Endometrial microvascular endothelial cells (primary cell): ENCODE results near the gene ARHGDIG. TPM values are rescaled to one million over a fixed set of nuclear protein-coding genes. Genes with fewer than 3 reads are reported as not detected.

Experiments
- in situ Hi-C: cut with HindIII; loops from 2 replicates; pipeline ENCODE4 v1.10.0; 2017; ENCODE audit warnings: low sequenced_read_pairs, low pct_unique_long_range_greater_than_20kb; ENCODE audit errors: inconsistent ontology term
- total RNA-seq: library from RNA; depleted of rRNA; stranded (reverse); fragments of >200 nt; gene quantifications from one replicate; pipeline ENCODE4 v1.2.3, GENCODE V29; 2015; ENCODE audit errors: inconsistent ontology term

The ARHGDIG gene
- total RNA-seq, 1 donor from 2014 or later = not detected

DNA sequence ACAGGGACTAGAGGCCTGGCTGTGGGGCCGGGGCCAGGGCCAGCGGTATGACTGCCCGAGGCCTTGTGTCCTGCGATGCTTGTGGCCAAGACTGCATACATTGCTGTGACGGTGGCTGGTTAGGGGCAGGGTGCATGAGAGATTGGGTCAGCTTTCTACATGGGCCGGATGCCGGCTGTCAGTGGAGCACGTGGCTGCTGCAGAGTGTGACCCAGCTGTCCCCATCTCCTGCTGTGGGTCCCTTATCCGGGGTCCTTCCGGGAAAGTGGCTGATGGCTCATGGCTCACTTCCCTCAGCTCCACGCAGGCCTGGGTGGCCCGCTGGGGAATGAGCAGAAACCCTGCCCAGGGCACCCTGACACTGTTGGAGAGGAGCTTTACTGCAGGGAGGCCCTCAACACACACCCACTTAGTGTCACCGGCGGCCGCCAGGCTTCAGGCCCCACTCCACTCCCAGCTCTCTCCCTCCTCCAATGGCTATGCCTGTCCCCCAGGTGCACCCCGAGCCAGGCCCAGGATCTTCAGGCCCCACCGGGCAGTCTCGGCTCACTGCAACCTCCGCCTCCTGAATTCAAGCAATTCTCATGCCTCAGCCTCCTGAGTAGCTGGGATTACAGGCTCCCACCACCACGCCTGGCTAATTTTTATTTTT is 3.8 kb upstream of the ARHGDIG start:
- in situ Hi-C loops = no loop called here

DNA sequence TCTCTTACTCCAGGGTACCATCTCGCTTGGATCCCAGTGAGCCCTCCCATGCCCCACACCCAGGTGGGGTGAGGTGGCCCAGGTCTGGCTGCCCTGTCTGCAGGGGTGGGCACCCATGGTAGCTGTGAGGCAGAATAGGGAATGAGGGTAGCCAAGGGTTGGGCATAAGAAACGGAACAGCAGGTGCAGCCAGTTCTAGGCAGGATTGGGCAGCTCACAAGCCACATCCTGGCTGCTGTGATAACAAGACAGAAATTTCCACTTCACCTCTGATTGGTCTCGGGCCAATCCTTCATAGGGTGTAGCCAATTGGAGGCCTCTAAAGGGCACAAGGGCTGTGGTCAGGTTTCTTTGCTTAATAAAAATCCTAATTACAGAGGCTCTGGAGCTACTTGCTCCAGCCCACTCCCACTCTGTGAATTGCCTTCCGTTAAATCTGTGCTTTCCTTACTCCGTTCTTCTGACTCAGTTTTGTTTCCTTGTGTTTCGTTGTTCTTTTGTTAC is 1.5 kb upstream of the ARHGDIG start:
- in situ Hi-C loops = no loop called here

DNA sequence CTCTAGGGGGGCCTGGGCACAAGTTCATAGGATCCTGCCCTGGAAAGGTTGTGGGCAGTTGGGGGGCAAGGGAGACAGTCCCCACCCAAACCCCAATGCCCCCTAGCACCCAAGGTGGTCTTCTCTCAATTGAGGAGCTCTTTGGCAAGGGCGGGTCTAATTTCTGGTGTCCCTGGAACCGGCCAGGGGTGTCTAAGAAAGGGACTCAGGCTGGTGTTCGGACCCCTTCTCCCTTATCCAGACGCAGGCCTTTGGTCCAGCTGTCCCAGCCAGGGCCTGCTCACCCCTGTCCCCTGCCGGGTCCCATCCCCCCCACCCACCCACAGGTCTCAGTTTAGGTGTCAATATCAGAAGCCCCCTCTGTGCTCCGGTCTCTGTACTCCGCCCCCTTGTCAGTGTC is 860 bp upstream of the ARHGDIG start:
- in situ Hi-C loops = no loop called here

DNA sequence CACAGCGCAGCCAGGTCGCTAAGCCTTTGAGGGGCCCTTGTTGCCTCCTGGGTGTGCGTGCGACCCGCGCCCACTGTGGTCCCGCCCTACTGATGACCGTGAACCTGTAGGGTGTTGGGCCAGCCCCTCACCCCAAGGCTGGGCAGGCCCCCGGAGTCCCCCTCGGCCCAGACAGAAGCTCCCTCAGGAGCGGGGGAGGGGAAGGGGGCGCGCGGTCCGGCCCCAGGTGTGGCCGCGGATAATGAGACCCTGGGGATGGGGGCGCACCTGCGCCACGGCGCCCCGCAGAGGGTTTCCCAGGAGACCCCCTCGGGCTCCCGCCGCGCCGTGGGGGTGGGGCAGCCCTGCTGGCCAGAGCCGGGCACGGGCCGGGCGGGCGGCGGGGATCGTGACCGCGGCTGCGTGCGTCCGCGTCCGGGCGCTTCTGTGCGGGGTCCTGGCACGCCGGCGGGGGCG is 358 bp upstream of the ARHGDIG start:
- in situ Hi-C loops = no loop called here

DNA sequence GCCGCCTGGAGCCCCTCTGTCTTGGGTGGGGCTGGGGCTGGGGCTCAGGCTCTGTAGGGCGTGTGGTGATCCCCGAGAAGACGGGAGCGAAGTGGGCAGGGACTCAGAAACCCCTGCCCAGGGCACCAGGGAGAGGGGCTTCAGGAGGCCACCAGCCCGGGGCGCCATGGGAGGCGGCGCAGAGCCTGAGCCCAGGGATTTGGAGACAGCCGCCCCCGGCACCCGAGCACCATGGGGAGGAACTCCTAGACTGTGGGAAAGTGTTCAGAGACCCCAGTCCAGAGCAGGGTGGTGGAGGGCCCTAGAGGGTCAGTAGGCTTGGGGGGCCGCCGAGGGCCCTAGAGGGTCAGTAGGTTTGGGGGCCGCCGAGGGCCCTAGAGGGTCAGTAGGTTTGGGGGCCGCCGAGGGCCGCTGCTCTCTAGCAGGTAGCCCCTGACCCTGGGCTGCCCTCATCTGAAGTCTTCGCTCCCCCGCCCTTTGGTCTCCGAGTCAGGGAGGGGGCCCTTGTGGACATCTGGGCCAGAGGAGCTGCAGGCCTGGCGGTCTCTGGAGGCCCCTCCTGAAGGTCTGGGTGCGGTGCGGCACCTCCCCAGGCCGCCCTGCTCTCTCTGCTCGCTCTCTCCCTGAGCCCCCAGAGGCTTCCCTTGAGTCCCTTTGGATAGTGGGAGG is 734 bp downstream of the ARHGDIG start:
- in situ Hi-C loops = no loop called here

DNA sequence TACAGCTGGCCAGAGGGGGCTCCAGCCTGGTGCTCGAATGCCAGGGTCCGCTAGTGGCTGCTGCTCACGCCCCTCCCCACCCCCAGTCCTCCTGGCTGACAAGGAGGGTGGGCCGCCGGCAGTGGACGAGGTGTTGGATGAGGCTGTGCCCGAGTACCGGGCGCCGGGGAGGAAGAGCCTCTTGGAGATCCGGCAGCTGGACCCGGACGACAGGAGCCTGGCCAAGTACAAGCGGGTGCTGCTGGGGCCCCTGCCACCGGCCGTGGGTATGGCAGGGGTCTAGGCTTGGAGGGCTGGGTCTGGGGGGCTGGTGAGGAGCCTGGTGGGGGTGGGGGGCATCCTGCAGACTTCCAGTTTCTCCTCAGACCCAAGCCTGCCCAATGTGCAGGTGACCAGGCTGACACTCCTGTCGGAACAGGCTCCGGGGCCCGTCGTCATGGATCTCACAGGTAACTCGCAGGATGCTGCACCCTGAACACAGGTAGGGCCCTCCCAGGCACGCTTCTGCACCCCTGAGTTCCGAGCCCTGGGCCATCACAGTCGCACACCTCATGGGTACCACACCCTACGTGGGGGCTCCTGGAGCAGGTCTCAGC is 1.4 kb downstream of the ARHGDIG start:
- in situ Hi-C loops = no loop called here

DNA sequence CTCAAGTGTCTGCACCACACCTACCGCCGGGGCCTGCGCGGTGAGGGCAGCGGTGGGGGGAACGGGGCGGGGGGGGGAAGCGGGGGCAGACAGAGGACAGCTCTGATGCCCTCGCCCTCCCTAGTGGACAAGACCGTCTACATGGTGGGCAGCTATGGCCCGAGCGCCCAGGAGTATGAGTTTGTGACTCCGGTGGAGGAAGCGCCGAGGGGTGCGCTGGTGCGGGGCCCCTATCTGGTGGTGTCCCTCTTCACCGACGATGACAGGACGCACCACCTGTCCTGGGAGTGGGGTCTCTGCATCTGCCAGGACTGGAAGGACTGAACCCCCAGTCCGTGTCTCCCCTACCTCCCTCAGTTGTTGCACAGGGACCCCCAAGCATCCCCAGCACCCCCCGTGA is 2.1 kb downstream of the ARHGDIG start:
- in situ Hi-C loops = no loop called here

DNA sequence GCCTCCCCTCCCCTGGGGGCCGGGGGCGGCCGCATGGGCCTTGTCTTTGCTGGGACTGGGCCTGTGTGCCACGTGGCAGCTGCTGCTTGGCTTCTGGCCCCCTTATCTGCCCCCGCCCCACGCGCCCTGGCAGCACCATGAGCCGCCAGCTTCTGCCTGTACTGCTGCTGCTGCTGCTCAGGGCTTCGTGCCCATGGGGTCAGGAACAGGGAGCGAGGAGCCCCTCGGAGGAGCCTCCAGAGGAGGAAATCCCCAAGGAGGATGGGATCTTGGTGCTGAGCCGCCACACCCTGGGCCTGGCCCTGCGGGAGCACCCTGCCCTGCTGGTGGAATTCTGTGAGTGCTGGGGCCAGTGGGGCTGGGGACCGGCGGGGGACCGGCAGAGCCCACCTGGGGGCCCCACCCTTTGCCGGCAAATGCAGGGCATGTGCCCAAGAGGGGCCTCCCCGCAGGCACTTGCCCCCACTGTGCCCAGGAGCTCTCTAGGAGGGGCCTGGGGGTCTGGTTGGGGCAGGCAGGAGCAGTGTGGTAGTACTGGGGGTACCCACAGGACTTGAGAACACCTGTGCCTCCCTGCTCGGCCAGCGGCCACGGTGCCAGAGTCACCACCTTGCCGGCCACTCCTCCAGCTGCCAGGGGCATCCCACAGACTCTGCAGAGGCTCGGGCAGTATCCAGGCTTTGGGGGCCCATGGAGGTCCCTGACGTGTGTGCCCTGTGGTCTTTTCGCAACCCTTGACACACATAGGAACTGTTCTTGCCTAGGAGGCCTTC is 2.8 kb downstream of the ARHGDIG start, which contains the start of gene PDIA2:
Gene PDIA2 (plus strand): TSS at position 132 of the 773 bp plus-strand sequence. CDS start 6 bp downstream, at position 138.
- in situ Hi-C loops = no loop called here

DNA sequence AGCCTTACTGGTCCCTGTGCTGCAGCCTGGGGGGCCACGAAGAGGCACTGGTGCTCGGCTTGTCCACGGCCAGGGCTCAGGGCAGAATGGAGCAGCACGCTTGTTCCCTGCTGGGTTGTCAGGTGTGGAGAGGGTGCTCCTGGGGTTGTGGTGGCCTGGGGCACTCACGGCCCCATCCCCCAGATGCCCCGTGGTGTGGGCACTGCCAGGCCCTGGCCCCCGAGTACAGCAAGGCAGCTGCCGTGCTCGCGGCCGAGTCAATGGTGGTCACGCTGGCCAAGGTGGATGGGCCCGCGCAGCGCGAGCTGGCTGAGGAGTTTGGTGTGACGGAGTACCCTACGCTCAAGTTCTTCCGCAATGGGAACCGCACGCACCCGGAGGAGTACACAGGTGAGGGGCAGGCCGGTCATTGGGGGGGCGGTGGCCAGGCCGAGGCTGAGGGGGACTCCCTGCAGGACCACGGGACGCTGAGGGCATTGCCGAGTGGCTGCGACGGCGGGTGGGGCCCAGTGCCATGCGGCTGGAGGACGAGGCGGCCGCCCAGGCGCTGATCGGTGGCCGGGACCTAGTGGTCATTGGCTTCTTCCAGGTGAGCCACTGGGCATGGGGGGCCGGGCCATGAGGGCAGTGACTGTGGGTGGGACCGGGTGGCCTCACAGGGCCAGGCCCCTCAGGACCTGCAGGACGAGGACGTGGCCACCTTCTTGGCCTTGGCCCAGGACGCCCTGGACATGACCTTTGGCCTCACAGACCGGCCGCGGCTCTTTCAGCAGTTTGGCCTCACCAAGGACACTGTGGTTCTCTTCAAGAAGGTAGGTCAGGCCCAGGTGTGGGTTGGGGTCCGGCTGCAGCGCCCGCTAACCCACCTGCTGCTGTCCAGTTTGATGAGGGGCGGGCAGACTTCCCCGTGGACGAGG is 4.1 kb downstream of the ARHGDIG start:
- in situ Hi-C loops = no loop called here

DNA sequence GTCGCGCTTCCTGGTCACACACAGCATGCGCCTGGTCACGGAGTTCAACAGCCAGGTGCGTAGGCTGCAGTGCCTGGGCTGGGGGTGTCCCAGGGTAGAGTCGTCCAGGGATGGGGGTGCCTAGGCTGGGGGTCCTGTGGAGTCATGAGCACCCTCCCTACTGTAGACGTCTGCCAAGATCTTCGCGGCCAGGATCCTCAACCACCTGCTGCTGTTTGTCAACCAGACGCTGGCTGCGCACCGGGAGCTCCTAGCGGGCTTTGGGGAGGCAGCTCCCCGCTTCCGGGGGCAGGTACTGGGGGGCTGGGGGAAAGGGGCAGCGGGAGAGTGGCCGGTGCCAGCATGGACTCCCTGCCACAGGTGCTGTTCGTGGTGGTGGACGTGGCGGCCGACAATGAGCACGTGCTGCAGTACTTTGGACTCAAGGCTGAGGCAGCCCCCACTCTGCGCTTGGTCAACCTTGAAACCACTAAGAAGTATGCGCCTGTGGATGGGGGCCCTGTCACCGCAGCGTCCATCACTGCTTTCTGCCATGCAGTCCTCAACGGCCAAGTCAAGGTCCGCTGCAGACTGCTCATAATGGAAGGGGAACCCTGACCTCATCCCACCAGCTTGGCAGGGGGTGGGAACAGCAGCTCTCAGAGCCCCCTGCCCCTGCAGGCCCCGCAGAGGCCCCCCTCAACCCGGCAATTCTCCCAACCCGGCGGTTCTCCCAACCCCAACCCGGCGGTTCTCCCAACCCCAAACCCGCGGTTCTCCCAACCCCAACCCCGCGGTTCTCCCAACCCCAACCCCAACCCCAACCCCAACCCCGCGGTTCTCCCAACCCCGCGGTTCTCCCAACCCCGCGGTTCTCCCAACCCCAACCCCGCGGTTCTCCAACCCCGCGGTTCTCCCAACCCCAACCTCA is 5.0 kb downstream of the ARHGDIG start:
- in situ Hi-C loops = no loop called here

DNA sequence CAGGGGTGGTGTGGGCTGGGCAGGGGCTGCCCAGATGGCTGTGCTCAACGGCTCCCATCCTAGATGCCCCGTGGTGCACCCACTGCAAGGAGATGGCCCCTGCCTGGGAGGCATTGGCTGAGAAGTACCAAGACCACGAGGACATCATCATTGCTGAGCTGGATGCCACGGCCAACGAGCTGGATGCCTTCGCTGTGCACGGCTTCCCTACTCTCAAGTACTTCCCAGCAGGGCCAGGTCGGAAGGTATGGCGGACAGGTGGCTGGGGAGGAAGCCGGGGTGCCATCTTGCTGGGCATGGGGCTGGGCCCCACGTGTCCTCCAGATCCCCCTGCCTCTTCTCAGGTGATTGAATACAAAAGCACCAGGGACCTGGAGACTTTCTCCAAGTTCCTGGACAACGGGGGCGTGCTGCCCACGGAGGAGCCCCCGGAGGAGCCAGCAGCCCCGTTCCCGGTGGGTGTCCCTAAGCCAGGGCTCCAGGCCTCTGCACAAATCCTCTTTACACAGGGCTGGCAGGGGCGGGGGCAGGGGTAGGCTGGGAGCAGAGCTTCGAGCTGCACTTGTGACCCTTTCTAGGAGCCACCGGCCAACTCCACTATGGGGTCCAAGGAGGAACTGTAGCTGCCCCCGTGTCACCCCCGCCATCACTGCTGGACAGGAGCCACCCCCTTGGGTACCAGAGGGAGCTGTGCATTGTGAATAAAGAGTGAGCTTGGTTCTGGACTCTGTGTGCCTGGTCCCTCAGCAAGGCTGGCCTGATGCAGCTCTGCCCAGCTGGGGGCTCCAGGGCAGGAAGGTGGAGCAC is 6.3 kb downstream of the ARHGDIG start:
- in situ Hi-C loops = no loop called here

DNA sequence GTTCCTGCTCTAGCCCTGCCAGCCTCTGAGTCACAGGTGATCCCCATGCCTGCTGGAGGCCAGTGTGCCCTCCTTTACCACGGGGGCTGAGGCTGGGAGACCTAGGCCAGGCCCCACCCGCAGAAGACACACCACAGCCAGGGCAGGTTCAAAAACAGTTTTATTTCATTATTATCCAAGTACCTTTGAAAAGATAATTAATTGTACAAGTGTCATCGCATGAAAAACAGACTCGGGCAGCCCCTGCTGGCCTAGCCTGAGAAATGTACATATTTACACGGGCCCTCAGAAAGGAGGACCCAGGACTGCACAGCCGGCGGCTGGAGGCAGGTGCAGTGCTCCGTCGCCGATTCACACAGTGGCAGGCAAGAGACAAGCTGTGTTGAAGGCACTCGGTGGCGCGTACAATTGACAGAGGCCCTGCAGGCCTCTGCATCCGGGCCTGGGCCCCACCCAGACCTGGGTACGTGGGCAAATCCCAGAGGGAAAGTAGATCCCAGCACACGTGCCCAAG is 7.0 kb downstream of the ARHGDIG start:
- in situ Hi-C loops = no loop called here

DNA sequence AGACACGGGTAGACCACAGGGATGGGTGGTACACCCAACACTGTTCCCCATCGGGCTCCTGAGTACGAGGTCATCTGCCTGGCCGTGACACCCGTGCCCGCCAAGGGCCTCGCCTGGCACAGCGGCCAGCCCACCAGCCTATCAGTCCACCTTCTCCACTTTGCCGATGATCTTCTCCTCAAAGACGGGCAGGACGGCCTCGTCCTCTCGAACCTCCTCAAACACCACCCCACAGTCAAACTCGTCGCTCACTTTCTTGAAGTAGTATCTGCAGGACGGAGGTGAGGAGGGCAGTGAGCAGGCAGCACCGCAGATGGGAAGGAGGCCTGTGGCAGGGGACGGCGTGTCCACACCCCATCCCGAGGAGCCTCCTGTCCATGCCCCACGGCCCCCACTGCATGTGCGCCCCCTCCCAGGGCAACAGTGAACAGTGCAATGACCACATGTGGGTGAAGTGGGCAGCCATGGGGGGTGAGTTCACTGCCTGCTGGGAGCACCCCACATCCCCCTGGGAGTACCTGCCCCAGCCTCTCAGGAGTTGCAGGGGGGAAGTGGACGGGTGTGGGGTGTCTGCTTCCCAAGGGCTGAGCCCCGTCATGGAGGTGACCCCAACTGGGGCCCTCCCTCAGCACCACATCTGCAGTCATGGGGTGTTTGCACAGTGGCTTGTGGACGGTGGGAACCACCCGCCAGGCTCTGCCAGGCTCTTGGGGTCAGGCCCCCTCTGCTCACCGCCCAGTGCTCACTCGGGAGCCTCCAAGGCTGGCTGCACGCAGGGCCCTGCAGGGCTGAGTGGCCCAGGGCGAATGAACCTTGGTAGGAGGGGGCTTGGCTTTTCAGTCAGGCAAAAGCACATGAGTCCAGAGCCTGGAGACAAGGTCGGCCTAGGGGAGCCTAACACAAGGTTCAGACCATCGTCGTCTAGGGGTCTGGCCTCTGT is 7.9 kb downstream of the ARHGDIG start:
- in situ Hi-C loops = no loop called here

DNA sequence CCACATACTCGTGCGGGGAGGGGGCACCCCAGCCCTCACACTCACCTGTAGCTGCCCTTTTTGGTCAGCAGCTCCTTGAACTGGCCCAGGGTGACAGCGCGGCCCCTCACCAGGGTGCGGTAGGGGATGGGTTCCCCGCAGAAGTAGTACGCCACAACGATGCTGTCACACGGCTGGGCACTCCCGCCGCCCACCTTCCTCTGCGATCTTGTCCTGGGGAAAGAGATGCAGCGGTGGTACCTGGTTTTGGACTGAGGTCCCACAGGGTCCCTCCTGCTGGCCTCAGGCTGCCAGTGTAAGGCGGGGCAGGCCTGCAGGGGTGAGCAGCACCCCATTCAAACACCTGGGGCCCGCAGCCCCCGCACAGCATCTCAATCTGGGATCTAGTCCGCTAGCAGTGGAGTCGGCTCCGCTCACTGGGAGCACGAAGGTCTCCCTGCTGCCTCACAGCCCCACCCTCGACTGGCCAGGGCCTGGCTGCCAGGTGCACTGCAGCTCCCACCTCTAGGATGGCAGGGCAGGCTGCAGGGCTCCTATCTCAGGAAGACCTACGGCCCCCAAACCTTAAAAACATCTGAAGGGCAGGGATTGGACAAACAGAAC is 9.1 kb downstream of the ARHGDIG start:
- in situ Hi-C loops = no loop called here
